Mesenchymal stem cell (in vitro differentiated cells and primary cell): ENCODE results near the gene POLR3B. TPM values are rescaled to one million over a fixed set of nuclear protein-coding genes. Genes with fewer than 3 reads are reported as not detected.

ENCODE experiments used
- DNase-seq: peaks from one replicate; pipeline ENCODE4 v3.0.0-alpha.2; 2013
- H2AFZ ChIP-seq: one replicate; pipeline ENCODE4 v1.6.1; 2013; ENCODE audit warnings: low read depth, mild to moderate bottlenecking, control low read depth, inconsistent platforms, low read length, moderate library complexity
- H2AK5ac ChIP-seq: 2 replicates; pipeline ENCODE4 v1.6.1; 2013; ENCODE audit warnings: low read length, moderate library complexity, mild to moderate bottlenecking, inconsistent platforms; ENCODE audit not compliant: severe bottlenecking
- H2BK120ac ChIP-seq: one replicate; pipeline ENCODE4 v1.6.1; 2013; ENCODE audit warnings: low read depth, mild to moderate bottlenecking, inconsistent platforms, low read length, moderate library complexity
- H2BK12ac ChIP-seq, 2 experiments: one replicate each; pipeline ENCODE4 v1.6.1; 2013; ENCODE audit warnings: inconsistent platforms in 2 of 2, low read length in 2 of 2, mild to moderate bottlenecking in 2 of 2, moderate library complexity in 2 of 2, control low read depth in 1 of 2
- H2BK15ac ChIP-seq: one replicate; pipeline ENCODE4 v1.6.1; 2013; ENCODE audit warnings: mild to moderate bottlenecking, low read depth, inconsistent platforms; ENCODE audit not compliant: poor library complexity, severe bottlenecking
- H2BK5ac ChIP-seq: 2 replicates; pipeline ENCODE4 v1.6.1; 2013; ENCODE audit warnings: low read depth, mild to moderate bottlenecking, low read length, control low read depth, inconsistent platforms; ENCODE audit not compliant: poor library complexity, severe bottlenecking
- H3K14ac ChIP-seq, 2 experiments: one replicate each; pipeline ENCODE4 v1.6.1; 2013; ENCODE audit warnings: inconsistent platforms in 2 of 2, low read length in 2 of 2, control low read depth in 1 of 2, mild to moderate bottlenecking in 1 of 2, moderate library complexity in 1 of 2
- H3K18ac ChIP-seq, 2 experiments: one replicate each; pipeline ENCODE4 v1.6.1; 2013; ENCODE audit warnings: inconsistent platforms in 2 of 2, low read length in 2 of 2, control low read depth in 1 of 2, low read depth in 1 of 2, mild to moderate bottlenecking in 1 of 2
- H3K23ac ChIP-seq, 2 experiments: one replicate each; pipeline ENCODE4 v1.6.1; 2013; ENCODE audit warnings: inconsistent platforms in 2 of 2, low read length in 2 of 2, mild to moderate bottlenecking in 2 of 2, moderate library complexity in 2 of 2, control low read depth in 1 of 2
- H3K27ac ChIP-seq: 2 replicates; pipeline ENCODE4 v1.5.1; 2013; ENCODE audit warnings: mild to moderate bottlenecking, moderate library complexity, low read length, control low read depth, inconsistent platforms; ENCODE audit not compliant: poor library complexity, severe bottlenecking
- H3K27me3 ChIP-seq, 2 experiments: 2 replicates each; pipeline versions ENCODE4 v1.6.1 to v1.7.0; 2013; ENCODE audit warnings: low read length in 2 of 2, mild to moderate bottlenecking in 2 of 2, moderate library complexity in 2 of 2, control low read depth in 1 of 2, inconsistent platforms in 1 of 2; ENCODE audit not compliant: control insufficient read depth in 1 of 2, insufficient read depth in 1 of 2
- H3K36me3 ChIP-seq, 2 experiments: 2 replicates each; pipeline versions ENCODE4 v1.6.1 to v1.7.0; 2013; ENCODE audit warnings: low read length in 2 of 2, control low read depth in 1 of 2, inconsistent platforms in 1 of 2, low read depth in 1 of 2, mild to moderate bottlenecking in 1 of 2; ENCODE audit not compliant: insufficient read depth in 2 of 2, control insufficient read depth in 1 of 2
- H3K4ac ChIP-seq, 2 experiments: one replicate each; pipeline ENCODE4 v1.6.1; 2013; ENCODE audit warnings: inconsistent platforms in 2 of 2, low read length in 2 of 2, mild to moderate bottlenecking in 2 of 2, moderate library complexity in 2 of 2, control low read depth in 1 of 2, low read depth in 1 of 2
- H3K4me1 ChIP-seq: 2 replicates; pipeline ENCODE4 v1.6.1; 2013; ENCODE audit warnings: low read depth, low read length, control low read depth; ENCODE audit not compliant: control insufficient read depth, insufficient read depth
- H3K4me2 ChIP-seq: 2 replicates; pipeline ENCODE4 v1.6.1; 2013; ENCODE audit warnings: low read length, mild to moderate bottlenecking, inconsistent platforms; ENCODE audit not compliant: poor library complexity, severe bottlenecking
- H3K4me3 ChIP-seq, 2 experiments: 2 replicates each; pipeline versions ENCODE4 v1.5.1 to v1.7.0; 2013; ENCODE audit warnings: low read length in 2 of 2, mild to moderate bottlenecking in 2 of 2, control low read depth in 1 of 2, low read depth in 1 of 2; ENCODE audit not compliant: insufficient read depth in 1 of 2
- H3K79me1 ChIP-seq: replicated peaks from 2 replicates; pipeline ENCODE4 v1.6.1; 2013; ENCODE audit warnings: mild to moderate bottlenecking, control low read depth, low read length, inconsistent platforms; ENCODE audit not compliant: poor library complexity, severe bottlenecking
- H3K9ac ChIP-seq: 2 replicates; pipeline ENCODE4 v1.7.0; 2013; ENCODE audit warnings: mild to moderate bottlenecking, low read length, moderate library complexity
- H3K9me3 ChIP-seq: 2 replicates; pipeline ENCODE4 v1.7.0; 2013; ENCODE audit warnings: mild to moderate bottlenecking, low read length; ENCODE audit not compliant: control insufficient read depth
- H4K8ac ChIP-seq: one replicate; pipeline ENCODE4 v1.6.1; 2013; ENCODE audit warnings: inconsistent platforms, mild to moderate bottlenecking, low read length, moderate library complexity
- H4K91ac ChIP-seq: one replicate; pipeline ENCODE4 v1.6.1; 2013; ENCODE audit warnings: mild to moderate bottlenecking, low read length, inconsistent platforms
- WGBS: methylation state at CpG from one replicate; pipeline ENCODE4 v1.1.7; 2013; ENCODE audit warnings: mixed read lengths; 5-methylcytosine and 5-hydroxymethylcytosine counted together
- polyA plus RNA-seq, 2 experiments: library from polyadenylated mRNA; stranded (reverse); fragments of 200-250 nt; gene quantifications; one replicate each; pipeline ENCODE4 v1.2.3, GENCODE V29; 2013

The POLR3B gene
- polyA plus RNA-seq (2013, experiment 1 of 2): 5.9 TPM
- polyA plus RNA-seq (2013, experiment 2 of 2): 6.1 TPM

DNA sequence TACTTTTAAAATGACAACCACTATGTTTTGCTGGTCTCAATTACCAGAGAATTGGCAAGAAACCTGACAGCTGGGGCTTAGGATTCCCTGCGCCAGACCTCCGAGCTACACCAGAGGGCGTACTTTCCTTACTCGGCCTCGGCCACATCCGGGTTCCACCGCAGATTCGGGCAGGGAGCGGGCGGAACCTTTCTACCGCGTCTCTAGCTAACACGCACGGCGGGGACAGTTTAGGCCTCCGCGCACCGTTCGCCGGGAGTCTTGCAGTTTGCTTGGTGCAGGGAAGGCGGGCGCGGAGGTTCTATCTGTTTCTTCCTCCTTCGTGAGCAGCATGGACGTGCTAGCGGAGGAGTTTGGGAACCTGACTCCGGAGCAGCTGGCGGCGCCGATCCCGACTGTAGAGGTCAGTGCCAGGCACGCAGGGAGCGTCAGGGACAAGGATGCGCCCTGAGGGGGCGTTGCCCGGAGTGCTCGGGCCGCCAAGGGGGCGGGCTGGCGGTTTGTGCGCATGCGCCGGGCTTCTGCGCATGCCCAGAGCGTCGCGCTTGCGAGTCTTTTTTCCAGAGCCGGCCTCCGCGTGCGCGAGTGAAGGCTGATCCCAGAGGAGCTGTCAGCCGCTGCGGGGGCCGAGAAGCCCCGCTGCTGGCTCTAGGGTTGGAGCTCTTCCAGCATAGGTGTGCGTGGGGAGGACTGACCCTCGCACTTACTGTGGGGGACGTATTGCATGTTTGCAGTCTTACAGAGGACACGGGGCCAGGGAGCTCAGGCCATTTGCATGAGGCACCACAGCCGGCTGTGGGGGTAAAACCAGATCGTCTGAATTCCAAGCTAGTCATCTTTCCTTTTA is at the start of gene POLR3B:
POLR3B (plus strand) TSS at position 200 of the 847 bp plus-strand sequence; CDS start at position 332, 132 bp downstream.
- H3K4me3 ChIP-seq: peak within 1 kb of the TSS; percentile 68 to 85
- H3K4me1 ChIP-seq: peaks cover 3% of the 10 kb centered on the region
- H3K36me3 ChIP-seq: no peaks in the 10 kb centered on the region
- peaks cover 23% of the 10 kb centered on the region for H3K79me1 ChIP-seq
- H3K23ac ChIP-seq: peak within 1 kb of the TSS in 1 of 2 experiments; percentile 47
- peak within 1 kb of the TSS; percentile 9 for H2BK5ac ChIP-seq
- H2AFZ ChIP-seq: peak within 1 kb of the TSS; percentile 83
- H2BK120ac ChIP-seq: no peak within 1 kb of the TSS
- DNase-seq: peak; percentile 95
- H3K18ac ChIP-seq: peak within 1 kb of the TSS; percentile 73 to 93
- peak within 1 kb of the TSS; percentile 69 for H3K4me2 ChIP-seq
- no peak within 1 kb of the TSS for H2AK5ac ChIP-seq
- H3K14ac ChIP-seq: peak within 1 kb of the TSS in 1 of 2 experiments; percentile 72
- H4K8ac ChIP-seq: peak within 1 kb of the TSS; percentile 66
- no peak within 1 kb of the TSS for H2BK15ac ChIP-seq
- under 1% methylated on average over 63 of the region's 63 CpGs for WGBS
- no peaks in the 10 kb centered on the region for H3K9me3 ChIP-seq
- peak within 1 kb of the TSS; percentile 53 for H4K91ac ChIP-seq
- H3K27ac ChIP-seq: peak within 1 kb of the TSS; percentile 85
- H3K4ac ChIP-seq: peak within 1 kb of the TSS in 1 of 2 experiments; percentile 7
- H2BK12ac ChIP-seq: no peak within 1 kb of the TSS
- no peaks in the 10 kb centered on the region for H3K27me3 ChIP-seq
- peak within 1 kb of the TSS; percentile 91 for H3K9ac ChIP-seq

DNA sequence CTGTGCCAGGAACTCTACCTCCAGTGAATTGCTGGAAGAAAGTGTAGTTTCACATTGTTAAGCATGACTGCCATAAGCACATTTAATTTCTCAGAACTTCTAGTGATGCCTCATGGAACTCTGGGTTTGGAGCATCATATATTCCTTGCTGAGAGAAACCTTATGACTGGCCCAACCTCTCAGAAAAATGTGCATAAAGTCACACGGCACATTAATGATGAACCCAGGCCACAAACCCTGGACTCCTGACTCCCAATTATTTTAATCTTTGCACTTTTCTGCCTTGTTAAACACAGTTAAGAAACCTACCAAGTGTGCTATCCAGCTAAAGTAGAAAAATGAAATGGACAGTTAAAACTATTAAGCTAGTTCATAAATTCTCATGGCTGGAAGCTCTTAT is 49.4 kb upstream of the POLR3B start:
- Histone ChIP-seq H3K27ac (no peak overlapping the region), H4K91ac (no peak overlapping the region), H2AK5ac (no peak overlapping the region), H3K9me3 (no peaks in the 10 kb centered on the region), H2AFZ (no peak overlapping the region), H3K18ac (no peak overlapping the region), H3K9ac (no peak overlapping the region), H3K36me3 (peaks cover 0 to 18% of the 10 kb centered on the region in 2 experiments), H3K4me1 (peaks cover 18% of the 10 kb centered on the region), H3K4me2 (no peak overlapping the region), H2BK15ac (no peak overlapping the region), H2BK12ac (no peak overlapping the region), H4K8ac (no peak overlapping the region), H3K27me3 (no peaks in the 10 kb centered on the region), H3K4ac (no peak overlapping the region), H3K14ac (no peak overlapping the region), H2BK120ac (no peak overlapping the region), H2BK5ac (no peak overlapping the region), H3K4me3 (no peak overlapping the region), H3K23ac (no peak overlapping the region), H3K79me1 (peaks cover 12% of the 10 kb centered on the region)
- DNase-seq: no peak
- no CpG with 5 or more reads among the region's 1 CpG for WGBS

DNA sequence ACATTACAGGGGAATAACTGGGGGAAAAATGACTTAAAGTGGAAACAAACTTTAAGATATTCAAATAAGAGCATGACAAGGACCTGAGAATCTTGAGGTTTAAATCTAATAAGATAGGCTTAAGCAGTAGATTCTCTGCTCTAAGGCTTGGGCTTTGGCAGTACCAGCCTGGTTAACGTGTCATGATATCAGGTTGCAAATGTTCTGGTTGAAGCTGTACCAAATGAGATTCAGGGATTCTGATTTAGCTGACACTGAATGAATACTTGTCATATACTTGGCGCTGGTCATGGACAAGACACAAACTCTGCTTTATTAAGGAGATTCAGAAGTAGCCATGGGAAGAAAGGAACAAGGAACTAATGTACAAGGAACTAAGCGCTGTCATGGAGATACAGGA is 48.9 kb upstream of the POLR3B start:
- no peaks in the 10 kb centered on the region for H3K27me3 ChIP-seq
- peak overlapping the region; percentile 98 for H2AK5ac ChIP-seq
- no peaks in the 10 kb centered on the region for H3K9me3 ChIP-seq
- no peak overlapping the region for H3K27ac ChIP-seq
- no peak overlapping the region for H2BK15ac ChIP-seq
- peak overlapping the region in 1 of 2 experiments; percentile 32 for H2BK12ac ChIP-seq
- no peak overlapping the region for H3K4ac ChIP-seq
- peaks cover 0 to 18% of the 10 kb centered on the region in 2 experiments for H3K36me3 ChIP-seq
- H3K9ac ChIP-seq: no peak overlapping the region
- peaks cover 15% of the 10 kb centered on the region for H3K4me1 ChIP-seq
- no peak overlapping the region for H4K91ac ChIP-seq
- peaks cover 12% of the 10 kb centered on the region for H3K79me1 ChIP-seq
- H3K4me2 ChIP-seq: no peak overlapping the region
- no peak overlapping the region for H3K14ac ChIP-seq
- H3K23ac ChIP-seq: no peak overlapping the region
- no peak for DNase-seq
- no peak overlapping the region for H3K18ac ChIP-seq
- no peak overlapping the region for H2AFZ ChIP-seq
- WGBS: 89% methylated on average over 3 of the region's 3 CpGs
- H4K8ac ChIP-seq: no peak overlapping the region
- no peak overlapping the region for H2BK5ac ChIP-seq
- H3K4me3 ChIP-seq: no peak overlapping the region
- H2BK120ac ChIP-seq: no peak overlapping the region

DNA sequence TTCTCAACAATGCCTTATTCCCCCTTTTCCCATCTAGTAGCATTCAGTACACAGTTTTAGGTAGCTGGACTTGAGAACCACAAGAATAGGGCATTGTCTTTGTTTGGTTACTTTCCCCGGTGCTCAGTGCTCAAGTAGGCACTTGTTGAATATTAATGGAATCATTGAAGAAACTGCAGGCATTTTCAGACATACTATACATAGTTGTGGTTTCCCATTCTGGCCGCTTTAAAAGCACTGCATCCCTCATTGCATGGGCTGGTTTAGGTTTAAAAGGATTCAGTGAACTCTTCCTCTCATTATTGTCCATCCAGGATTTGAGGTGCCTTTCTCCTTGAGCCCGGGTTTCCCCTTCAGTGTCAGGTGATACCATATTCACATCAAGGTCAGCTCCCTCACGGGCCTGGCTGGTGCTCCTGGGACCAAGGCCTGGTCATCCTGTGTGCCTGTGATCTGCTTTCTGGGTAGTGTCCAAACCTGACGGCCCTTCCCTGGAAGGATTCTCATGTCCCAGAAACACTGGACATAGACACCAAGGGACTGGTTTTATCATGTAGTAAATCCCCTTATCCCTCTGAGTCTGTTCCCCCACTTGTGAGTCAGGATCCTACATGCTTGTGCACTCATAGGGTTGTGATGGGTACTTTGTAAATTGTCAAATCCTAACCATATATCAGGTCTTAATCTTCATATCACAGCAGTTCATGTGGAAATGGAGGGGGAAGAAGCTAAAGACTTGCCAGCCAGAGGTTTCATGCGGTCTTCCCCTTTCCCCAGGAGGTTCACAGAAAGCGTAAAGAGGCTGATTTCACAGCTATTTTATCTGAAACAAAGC is 47.7 kb upstream of the POLR3B start:
- H2BK15ac ChIP-seq: no peak overlapping the region
- peaks cover 4 to 28% of the 10 kb centered on the region in 2 experiments for H3K36me3 ChIP-seq
- H3K18ac ChIP-seq: peak overlapping the region in 1 of 2 experiments; percentile 35
- no peaks in the 10 kb centered on the region for H3K9me3 ChIP-seq
- H2AK5ac ChIP-seq: peak overlapping the region; percentile 98
- peak overlapping the region; percentile 95 for H3K27ac ChIP-seq
- peaks cover 6% of the 10 kb centered on the region for H3K79me1 ChIP-seq
- no peak overlapping the region for H3K4ac ChIP-seq
- no peak overlapping the region for H2AFZ ChIP-seq
- peak overlapping the region; percentile 91 for H2BK5ac ChIP-seq
- H3K27me3 ChIP-seq: no peaks in the 10 kb centered on the region
- WGBS: 66% methylated on average over 5 of the region's 7 CpGs
- H3K4me2 ChIP-seq: no peak overlapping the region
- H3K4me1 ChIP-seq: peaks cover 11% of the 10 kb centered on the region
- no peak overlapping the region for H3K14ac ChIP-seq
- H3K4me3 ChIP-seq: no peak overlapping the region
- peak; percentile 60 for DNase-seq
- H4K8ac ChIP-seq: no peak overlapping the region
- H2BK120ac ChIP-seq: no peak overlapping the region
- no peak overlapping the region for H4K91ac ChIP-seq
- no peak overlapping the region for H2BK12ac ChIP-seq
- no peak overlapping the region for H3K23ac ChIP-seq
- no peak overlapping the region for H3K9ac ChIP-seq
